ENCODE measurements around the gene P2RX3.
"Not testable (repeated sequence)": the region's sequence is repeated elsewhere in the genome, so short reads cannot be mapped to it uniquely, and the experiment has no call there.

- TF ChIP-seq CTCF (IDR thresholded peaks at IDR 0.05); POLR2AphosphoS5 (IDR thresholded peaks at IDR 0.05; ENCODE audit: insufficient read depth in 1 of 2, low read depth in 1 of 2); POLR2A (IDR thresholded peaks at IDR 0.05): not testable (repeated sequence)
These were observed 65.0 kb downstream of the P2RX3 start for GRCh38 chr11:57403003-57403801.
